GM18858 (cell line): Measurements from ENCODE around the gene GDF10.

Experiments used
- ATAC-seq: cut with Tn5 transposase; IDR thresholded peaks from one replicate; pipeline ENCODE4 v1.9.1; 2021; ENCODE audit not compliant: unreplicated experiment

GDF10 gene

DNA sequence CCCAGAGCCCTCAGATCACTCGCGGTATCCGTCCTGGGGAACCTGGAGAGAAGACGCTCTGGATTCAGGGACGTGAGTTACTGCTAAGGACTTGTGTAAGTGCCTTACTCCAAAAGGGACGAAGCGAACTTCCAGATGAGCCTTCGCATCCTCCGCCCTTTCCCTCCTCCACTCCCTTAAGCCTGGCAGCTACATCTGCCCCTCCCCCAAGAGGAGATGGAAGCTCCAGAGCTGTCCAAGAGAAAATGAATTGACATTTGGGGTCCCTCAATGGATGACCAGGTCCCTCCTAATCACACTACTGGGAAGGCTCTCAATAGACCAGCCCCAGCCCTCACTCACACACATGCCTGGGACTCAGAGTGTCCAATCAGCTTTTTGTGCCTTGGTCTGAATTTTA, 31.3 kb upstream of the GDF10 start:
- ATAC-seq, result no peak

DNA sequence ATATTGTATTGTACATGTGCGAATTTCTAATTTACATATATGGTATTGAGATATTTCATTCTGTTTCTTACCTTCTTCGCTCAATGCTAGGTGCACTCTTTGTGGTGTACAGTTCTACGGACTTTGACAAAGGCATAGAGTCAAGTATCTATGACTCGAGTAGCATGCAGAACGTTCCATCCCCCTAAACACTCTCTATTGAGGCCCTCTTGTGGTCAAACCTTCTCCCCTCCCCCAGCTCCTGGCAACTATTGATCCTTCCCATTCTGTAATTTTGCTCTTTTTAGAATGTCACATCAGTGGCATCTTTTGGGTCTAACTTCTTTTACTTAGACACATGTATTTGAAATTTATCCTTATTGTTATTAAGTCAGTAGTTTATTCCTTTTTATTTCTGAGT, 30.7 kb upstream of the GDF10 start:
- ATAC-seq, result no peak

DNA sequence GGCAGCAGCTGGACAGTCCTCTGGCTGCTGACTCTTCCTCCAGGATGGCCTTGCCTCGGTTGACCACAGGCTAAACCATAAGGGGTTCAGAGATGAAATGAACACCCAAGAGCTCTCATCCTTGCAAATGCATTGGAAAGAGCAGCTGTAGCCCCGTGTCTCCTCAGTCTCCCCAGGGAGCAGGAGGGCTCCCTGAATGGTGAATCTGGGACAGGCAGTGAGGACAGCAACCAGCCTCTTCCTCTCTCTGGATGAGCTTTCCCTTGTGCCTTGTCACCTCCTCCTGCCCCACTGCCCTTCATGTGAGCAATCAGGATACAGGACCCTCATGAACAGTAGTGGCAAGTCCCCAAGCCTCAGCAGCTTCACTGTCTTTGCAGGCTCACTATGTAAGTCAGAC, 23.9 kb upstream of the GDF10 start:
- no peak for ATAC-seq

DNA sequence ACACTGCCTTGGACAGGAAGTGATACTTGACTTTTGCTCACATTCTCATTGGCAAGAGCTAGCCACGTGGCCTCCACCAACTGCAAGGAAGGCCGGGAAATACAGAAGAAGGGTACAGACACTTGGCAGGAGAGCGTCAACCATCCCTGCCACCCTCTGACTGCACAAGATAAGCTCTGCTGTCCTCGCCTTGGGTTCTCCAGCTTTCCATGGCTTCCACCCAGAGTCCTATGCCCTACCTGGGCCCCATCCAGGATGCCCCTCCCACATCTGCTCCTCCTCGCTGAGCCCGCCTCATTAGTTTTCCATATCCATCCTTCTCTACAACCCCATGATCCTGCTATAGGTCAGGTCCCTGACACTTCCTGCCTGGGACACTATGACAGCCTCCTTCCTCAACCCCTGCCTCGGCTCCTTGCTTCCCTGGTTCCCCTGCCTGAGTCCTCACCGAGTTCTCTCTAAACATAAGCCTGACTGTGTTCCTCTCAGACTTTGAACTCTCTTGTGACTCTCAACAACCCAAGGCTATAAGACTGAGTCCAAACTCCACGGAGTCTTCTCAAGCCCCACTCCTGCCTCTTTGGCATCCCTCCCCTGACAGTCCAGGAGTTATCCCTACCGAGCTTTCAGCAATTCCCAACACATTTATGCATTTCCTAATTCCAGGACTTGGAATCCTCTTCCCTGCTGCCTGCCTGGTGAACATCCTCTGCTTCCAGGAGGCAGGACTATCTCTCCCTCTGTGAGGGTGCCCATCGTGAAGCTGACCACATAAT, 23.2 kb upstream of the GDF10 start:
- ATAC-seq, result no peak

DNA sequence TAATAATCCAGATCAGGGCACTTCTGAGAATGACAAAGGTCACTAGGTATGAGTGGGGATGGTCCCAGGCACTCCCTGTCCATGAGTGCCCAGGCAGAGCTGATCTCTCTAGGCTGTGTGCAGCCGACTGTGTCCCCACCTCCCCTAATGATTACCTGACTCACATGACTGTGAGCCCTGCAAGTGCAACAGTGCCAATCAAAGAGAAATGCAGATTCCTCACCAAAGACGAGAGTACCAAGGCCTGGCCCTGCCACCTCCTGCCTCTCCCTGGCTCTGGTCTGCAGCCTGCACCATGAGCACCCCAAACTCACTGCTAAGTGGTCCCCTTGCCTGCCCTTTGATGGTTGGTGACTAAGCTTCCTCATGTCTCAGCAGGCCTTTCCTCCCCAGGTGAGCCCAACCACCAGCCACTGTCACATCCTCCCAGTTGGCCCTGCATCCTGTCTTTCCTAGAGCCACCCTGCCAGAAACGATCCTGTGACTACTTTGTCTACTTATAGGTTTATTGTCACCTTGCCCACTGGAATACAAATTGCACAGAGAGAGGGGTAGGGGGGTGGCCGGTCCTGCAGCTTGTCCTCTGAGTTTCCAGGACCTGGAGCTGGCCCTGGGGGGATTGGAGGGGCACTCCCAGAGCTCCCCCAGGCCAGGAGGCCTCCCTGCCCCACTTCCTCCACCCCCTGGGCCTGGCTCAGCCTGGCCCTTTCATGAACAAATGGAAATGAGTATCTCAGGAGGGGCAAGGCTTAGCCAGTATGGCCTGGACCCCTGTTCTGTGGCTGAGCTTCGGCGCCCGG, 22.4 kb upstream of the GDF10 start:
- no peak for ATAC-seq

DNA sequence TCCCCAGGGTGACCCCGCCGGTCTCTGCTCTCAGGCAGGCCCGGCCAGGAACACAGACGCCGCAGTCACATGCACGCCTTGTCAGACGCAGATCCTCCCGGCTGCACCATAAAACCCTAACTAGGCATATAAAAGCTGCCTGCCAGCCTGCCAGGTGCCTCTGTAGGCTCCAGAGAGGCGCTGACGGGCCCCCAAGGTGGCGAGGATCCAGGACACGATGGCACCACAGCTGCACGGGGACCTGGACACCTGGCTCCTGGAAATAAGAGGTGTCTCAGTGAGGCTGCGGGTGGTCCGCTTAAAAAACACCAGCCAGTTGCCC, 21.9 kb upstream of the GDF10 start:
- ATAC-seq, result no peak

DNA sequence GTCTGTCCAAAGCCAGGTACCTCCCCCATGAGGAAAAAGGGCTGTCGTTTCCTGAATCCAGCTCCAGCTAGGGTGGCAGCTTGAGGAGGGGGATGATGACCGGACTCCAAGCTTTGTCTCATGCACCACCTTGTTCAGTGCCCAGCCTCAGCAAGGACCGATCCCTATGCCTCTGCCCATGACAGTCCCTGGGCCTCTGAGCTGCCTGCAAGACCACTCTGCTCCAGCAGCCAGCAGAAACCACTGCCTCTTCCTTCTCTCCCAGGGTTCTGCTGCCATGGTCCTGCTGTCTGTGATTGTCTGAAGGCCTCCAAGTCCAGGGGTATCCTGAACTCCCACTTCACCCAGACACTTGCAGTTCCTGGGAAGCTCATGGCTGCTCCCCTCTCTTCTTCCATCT, 21.3 kb upstream of the GDF10 start:
- ATAC-seq, result no peak

DNA sequence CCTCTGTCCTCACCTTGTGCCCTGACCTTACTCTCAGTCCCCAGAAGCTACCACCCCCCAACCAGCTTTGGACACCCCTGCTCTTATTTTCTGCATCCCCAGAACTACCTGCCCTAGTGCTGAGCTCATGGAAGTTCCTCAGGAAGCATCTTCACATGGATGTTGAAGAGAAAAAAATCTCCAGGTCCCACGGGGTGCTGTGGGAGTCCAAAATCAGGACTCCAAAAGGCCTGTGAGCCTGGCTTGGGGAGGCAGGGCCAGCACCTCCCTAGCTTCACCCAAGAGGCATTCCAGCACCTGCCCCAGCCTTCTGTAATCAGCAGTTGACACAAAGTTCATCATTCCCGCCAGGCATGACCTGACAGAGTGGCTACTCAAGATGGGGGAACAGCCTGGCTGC, 20.7 kb upstream of the GDF10 start:
- ATAC-seq, result no peak

DNA sequence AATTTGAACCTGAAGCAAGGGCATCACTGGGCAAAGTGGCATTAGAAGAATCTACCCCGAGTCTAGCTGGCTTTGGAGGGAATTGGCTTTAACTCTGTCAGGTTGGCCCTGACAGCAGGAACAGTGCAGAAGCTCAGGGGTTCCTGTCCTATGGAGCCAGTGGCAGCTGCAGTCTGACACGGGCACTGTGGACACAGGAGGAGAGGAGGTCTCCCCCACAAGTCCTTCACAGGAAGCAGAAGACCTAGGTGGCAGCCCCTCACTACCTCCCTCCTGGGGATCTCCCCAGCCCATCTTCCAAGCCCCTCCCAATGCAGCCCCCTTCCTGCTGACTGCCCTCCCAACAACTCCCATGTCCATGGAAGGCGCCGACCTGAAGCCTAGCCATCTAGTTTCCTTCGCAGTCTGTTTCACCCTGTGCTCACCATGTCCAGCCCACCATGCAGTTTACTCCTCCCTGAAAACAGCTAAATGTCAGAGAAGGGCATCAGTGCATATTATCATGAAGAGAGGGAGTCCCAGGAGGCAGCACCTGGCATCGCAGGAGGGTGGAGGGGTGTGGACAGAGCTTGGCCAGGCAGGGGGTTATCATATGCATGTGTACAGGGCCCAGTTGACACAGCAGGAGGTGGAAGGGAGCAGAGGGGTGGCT, 17.9 kb upstream of the GDF10 start:
- no peak for ATAC-seq

DNA sequence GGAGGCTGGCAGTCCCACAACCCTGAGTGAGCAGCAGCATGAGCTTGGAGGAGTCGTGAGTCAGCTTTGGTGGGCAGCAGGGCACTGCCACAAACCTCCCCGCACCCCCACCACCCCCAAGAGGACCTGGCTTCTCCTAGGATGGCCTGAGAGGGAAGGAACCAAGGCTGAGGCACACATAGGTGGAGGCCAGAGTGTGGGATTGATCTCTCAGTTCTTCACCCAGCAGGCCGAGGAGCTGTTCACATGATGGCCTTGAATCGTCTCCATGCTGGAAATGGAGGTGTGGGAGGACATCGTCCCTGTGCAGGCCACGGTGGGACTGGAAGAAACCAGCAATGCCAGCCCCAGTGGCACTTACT, 17.4 kb upstream of the GDF10 start:
- ATAC-seq, result no peak

DNA sequence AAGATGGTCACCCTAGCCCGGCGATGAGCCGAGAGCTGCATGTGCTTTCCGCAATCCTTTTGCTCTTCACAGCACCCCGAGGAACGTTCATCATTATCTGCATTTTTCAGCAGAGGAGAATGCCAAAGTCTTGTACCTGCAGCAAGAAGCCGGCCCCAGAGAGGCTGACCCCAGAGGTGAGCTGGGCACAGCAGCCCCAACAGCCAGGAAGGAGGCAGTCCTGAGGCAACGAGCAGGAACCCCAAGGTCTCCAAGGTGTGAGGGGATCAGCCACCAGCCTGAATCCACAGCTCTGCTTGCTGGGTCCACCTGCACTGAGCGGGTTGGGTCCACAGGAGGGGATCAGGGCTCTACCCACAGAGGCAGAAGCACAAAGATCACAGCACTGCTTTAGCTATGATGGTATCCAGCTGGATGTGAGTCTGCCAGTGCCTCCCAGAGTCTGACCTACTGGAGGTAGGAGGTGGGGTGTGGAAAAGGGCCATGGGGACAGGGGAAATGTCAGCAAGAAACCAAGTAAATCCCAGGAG, 16.8 kb upstream of the GDF10 start:
- no peak for ATAC-seq

DNA sequence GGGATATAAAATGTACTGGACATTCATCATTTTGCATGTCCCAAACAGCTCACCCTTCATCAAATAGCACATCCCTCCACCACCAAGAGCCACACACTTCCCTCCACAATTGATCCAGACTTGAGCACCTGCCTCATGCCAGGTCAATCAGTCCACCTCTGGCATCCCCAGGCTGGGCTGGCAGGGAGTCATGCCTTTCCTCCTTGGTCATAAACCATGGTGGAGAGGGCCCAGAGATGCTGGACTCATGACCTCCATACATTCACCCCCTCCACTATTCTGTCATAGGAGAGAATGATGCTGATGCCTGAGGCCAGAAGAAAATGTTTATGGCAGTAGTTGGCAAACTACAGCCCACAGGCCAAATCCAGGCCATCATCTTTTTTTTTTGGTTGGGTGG, 16.1 kb upstream of the GDF10 start:
- ATAC-seq, result no peak

DNA sequence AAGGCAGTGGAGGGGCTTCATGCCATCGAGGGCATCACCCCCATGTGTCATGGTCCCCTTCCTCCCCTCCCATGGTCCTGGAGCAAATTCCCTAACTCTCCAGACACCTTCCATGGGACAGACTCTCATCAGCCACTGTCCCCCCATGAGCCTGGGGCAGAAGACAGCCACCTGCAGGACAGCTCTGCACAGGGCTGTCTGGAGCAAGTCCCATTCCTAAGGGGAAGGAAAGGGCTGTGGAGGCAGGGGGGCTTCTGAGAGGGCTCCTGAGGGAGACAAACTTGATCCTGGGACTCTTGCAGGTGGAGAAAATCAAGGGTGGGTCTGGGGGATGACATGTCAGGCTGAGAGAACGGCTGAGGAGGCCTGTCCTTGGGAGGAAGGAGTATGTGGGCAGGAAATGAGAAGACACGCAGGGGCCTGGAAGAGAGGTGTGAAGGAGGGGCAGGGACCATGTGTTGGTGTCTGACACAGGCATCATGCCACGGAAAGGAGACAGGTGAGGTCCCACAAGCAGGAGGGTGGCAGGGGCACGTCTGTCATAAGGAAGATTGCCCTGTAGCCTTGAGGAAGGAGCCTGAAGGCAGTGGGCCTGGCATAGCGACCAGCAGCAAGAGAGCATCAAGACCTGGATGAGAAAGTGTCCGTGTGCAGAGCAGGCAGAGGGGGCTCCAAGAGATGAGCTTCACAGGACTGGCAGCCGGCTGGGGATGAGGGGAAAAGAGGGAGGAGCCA, 14.4 kb upstream of the GDF10 start:
- no peak for ATAC-seq

DNA sequence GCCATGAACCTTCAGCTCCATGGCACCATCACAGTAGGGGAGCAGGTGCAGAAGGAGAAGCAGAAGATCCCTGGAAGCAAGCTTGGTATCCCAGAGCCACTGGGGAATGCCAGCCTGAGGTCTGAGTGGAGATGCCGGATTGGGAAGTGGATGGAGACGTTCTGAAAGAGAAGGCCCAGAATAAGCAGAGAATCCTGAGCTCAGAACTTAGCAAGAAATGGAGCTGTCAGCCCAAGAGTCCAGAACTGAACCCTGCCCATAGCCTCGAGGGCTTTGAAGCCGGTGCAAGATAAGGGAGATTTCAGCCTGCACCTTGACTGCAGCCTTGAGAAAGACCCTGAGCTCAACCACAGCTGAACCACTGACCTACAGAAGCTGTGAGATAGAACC, 13.9 kb upstream of the GDF10 start:
- no peak for ATAC-seq

DNA sequence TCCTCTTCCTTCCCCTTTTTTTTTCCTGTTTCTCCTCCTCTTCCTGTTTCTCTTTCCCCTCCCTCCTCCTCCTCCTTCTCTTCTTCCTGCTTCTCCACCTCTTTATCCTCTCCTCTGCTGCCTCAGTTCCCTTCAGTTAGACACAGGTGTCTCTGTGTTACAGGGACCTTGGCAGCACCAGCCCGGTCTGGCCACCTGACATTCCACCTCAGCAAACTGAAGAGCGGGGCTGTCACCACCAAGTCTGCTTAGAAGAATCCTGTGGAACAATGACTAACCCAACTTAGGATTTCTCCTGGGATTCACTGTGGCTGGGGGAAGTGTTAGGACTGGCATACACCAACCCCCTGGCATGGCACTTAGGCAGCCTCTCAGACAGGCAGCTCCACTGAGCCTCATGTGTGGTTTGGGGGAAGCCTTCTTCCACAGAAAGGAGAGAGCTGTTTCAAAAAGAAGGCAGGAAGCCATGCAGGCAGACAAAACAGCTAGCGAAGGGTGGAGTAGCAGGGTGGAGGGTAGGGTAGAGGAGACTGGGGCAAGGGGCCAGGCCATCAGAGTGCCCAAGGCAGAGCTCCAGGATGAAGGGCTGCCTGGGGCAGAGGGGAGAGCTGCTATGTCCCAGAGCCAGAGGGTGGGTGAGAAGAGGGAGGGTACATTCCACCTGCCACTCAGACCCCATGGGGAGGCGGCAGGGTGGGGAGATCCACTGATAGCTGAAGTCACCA, 13.2 kb upstream of the GDF10 start:
- no peak for ATAC-seq

DNA sequence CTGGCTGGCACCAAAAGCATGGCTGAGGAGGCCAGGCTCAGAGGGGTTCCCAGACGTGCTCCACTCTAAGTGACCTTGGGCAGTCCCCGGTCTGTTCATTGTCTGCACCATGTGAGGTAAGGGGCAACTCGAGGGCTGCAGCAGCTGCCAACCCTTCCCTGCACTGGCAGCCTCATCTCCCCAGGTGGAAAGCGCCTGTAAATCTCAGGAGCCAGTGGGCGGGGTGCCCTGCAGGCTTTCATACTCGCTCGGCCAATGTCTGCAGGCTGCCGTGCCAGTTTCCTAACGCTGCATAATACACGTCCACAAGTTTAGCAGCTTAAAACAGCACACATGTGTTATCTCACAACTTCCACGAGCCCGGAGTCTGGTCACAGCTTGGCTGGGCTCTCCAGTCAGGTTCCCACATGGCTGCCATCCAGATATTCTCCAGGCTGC, 12.6 kb upstream of the GDF10 start:
- no peak for ATAC-seq

DNA sequence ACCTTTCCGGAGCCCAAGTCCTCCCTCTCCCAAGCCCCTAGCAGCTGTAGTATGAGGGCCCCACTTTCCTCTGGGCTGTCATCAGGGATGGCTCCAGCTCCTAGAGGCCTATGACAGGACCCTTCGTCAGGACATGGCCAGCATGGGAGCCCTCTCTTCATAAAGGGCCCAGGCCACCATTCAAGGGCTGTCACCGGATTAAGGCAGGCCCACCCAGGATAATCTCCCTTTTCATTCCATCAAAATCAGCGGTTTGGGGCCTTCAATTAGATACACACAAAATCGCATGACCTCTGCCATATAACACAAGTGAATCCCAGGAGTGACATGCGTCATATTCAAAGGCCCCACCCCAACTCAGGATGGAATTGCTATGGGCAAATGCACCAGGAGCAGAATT, 12.2 kb upstream of the GDF10 start:
- no peak for ATAC-seq

DNA sequence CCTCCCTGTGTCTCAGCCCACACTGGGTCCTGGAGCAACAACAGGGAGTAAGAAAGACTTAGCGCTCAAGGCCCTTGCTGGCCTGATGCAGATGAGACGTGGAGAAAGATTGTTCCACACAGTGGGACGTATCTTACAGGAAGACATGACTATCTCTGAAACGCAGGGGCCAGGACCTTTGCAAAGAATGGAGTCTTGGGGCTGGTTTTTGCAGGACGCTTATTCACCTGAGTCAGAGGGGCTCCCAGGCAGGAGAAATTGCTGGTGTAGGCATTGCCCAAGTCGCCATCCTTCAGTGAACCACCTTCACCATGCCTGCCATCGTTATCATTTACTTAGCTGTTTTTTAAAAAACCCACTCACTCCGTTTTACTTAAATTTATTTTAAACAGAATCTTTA, 11.8 kb upstream of the GDF10 start:
- ATAC-seq, result no peak

DNA sequence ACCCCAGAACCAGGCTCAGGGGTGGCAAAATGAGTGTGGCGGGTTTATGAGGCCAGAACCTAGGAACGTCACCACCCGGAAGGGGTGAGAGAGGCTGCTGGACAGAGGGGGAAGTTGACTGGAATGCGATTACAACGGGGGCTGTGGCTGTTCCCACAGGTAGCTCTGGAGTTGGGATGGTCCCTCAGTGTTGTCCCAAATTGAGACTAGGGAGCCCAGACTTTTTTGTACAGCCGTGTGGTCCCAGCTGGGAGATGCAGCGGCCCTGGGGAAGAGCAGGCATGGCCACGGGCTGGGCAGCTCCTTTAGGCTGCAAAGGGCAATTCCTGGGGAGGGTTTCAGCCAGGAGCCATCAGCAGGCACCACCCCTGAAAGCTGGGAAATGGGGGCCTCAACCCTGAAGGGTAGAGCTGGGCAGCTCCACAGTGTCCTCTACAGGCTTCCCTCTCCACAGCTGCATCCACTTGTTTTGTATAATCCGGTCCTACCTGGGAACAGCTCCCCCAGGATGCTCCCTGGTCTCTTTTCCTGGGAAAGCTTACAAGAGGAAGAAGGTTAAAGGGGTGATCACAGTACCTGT, 11.0 kb upstream of the GDF10 start:
- ATAC-seq, result no peak

DNA sequence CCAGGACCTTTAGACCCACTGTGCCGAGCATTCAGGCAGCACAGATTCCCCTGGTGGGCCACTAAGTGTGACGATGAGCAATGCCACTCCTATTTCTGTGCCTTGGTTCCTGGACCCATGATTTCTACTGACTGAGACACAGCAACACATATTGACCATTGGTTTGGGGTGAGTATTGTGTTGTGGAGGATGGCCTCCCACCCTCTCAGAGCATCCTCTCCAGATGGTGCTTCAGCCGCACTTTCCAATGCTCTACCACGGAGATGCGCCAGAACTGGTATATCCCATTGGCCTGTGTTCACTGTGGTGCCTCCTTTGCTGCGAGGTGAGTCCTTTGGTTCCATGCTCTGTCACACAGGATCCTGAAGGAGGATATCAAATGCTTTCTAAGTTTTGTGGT, 10.1 kb upstream of the GDF10 start:
- ATAC-seq, result no peak
